RWPE1 (cell line): Measurements from ENCODE around the gene SPACA7.

ENCODE experiments used
- CTCF ChIA-PET: fragments of 350-600 bp; sonication (Branson Sonifier 250); formaldehyde crosslinking; extraction: SDS; loops from one replicate; lab custom pipeline; 2021; lab: Yijun Ruan, JAX
- POLR2A ChIA-PET: fragments of 400-600 bp; formaldehyde crosslinking; extraction: SDS; loops from one replicate; lab custom pipeline; 2020; ENCODE audit warnings: antibody characterized with exemption; ENCODE audit not compliant: low non-redundant PET; lab: Yijun Ruan, JAX
- DNase-seq: peaks from one replicate; pipeline ENCODE4 v3.0.0; 2012; ENCODE audit warnings: low spot score
- H3K27ac ChIP-seq: fragments of 450-650 bp; 2 replicates; pipeline ENCODE4 v1.5.1; 2017
- CTCF ChIP-seq: fragments of 450-650 bp; conservative IDR thresholded peaks from 2 replicates; pipeline ENCODE4 v1.5.1; 2017; ENCODE audit warnings: low read depth, mild to moderate bottlenecking

Gene SPACA7

DNA sequence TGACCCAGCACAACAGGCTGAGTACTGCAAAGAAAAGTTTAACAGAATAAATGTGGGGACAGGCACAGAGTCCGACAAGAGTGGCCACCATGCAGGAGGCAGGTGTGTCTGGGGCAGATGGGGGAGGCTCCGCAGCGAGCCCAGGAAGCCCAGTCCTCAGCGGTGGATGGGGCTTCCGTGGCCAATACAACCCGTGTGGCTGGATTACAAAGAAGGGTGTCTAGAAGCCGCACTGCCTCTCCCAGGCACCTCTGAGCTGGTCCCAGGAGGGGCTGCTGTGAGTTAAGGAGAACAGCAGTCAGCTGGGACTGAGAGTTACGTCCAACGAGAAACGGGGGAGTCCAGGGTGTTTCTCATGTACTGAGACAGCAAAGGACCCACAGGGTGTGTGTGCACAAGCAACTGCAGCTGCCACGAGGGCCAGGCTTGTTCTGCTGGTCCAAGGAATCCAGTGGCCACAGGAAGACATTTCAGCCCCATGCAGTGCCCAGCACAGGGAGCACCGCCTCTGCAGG lies 70.2 kb downstream of the SPACA7 start:
- no peak for TF ChIP-seq CTCF
- no peak for DNase-seq
- ChIA-PET CTCF (no interaction called here), POLR2A (no interaction called here)
- no peak overlapping the region for H3K27ac ChIP-seq

DNA sequence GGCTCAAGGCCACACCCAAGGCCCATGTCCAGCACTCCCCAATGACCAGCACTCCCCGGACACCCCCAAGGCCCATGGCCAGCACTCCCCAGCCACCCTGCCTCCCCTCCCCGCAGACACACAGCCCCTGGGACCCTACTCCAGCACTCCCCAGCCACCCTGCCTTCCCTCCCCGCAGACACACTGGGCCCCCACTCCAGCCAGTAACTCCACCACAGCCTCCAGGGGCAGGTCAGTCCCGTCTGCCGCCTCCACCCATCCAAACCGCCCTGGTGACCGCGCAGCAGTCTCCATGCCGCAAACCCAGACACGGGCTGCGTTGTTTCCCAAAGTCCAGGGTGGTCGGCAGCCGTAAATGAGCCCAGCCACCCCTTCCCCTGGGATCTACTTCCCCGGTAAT lies 70.7 kb downstream of the SPACA7 start:
- DNase-seq: no peak
- CTCF ChIA-PET: interaction anchor here (0.6 kb wide), 1 partner anchor 973 kb away, joined by 3 read pairs; no protein-coding TSS in a partner anchor
- POLR2A ChIA-PET: no interaction called here
- no peak for TF ChIP-seq CTCF
- H3K27ac ChIP-seq: no peak overlapping the region

DNA sequence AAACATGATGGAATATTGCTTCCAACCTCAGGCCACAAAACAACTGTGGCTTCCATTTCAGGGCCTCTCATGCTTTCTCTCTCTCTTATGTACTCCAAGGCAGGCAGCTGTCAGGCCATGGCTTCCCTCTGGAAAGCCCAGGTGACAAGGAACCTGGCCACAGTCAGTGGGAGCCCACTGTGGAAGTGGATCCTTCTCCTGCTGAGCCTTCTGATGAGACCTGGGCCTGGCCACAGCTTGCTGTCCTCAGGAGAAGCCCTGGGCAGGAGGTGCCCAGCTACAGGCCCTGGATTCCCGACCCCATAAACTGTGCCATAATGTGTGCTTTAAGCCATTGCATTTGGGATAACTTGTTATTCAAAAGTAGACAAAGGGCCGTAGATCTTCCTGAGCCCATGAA lies 71.2 kb downstream of the SPACA7 start:
- H3K27ac ChIP-seq: no peak overlapping the region
- DNase-seq: no peak
- no peak for TF ChIP-seq CTCF
- ChIA-PET CTCF (interaction anchor here (0.6 kb wide), 1 partner anchor 973 kb away, joined by 3 read pairs; no protein-coding TSS in a partner anchor), POLR2A (no interaction called here)

- H3K27ac ChIP-seq: no peak overlapping the region
- POLR2A ChIA-PET: no interaction called here
- DNase-seq: no peak
- TF ChIP-seq CTCF: no peak
- CTCF ChIA-PET: no interaction called here
Observed at GRCh38 chr13:112447761-112448603, 71.8 kb downstream of the SPACA7 start.

DNA sequence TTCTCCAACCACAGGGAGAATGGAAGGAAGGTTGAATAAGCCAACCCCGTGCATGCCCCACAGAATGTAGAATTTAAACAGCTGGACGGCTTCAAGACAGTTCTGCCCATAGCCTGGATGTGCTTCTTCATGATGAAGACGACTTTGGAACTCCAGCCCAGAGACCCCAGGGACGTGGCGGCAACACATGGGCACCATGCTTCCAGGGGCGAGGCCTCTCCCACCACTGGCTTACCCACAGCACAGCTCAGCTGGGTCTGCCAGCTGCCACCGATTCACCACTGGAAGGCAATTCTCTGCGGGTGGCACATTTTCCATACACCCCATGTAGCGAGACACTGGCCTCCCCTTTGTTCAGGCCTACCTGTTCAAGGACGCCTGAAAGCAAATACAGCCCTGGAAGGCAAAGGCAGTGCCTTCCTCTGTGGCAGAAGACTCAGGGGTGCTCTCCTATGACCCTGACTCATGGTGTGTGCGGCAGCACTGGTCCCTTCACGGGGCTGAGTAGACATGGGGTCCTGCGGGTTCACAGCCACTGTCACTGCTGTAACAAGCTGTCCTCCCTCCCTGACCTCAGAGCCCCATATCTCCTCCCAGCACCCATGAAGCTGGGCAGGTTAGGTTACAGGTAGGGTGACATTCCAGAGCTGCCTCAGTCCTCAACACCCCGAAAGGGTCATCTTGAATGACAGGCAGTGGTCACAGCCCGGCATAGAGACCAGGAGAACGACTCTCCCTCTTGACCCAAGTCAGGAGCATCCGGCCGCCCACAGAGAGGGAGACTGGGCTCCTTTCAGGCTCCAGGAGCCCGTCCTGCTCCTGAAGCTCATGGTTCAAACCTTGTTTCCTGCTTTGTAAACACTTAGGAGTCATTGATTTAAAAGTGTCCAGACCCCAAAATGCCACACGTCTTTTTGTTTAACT lies 72.7 kb downstream of the SPACA7 start:
- POLR2A ChIA-PET: no interaction called here
- no peak overlapping the region for H3K27ac ChIP-seq
- CTCF ChIA-PET: no interaction called here

More for the DNA sequence above, 72.7 kb downstream of the SPACA7 start:
- no peak for DNase-seq
- TF ChIP-seq CTCF: no peak
